H9 (cell line): Measurements from ENCODE around the gene TMEM186. TPM values are rescaled to one million over a fixed set of nuclear protein-coding genes. Genes with fewer than 3 reads are reported as not detected.

Experiments
- DNase-seq: peaks from one replicate; pipeline ENCODE4 v3.0.0-alpha.2; 2017
- H2AFZ ChIP-seq: one replicate; pipeline ENCODE4 v1.6.1; 2013; ENCODE audit warnings: mild to moderate bottlenecking, low read length, control low read depth, moderate library complexity
- H2AK5ac ChIP-seq: 2 replicates; pipeline ENCODE4 v1.6.1; 2013; ENCODE audit warnings: low read length, control low read depth, mixed read lengths; ENCODE audit not compliant: insufficient read length
- H2BK120ac ChIP-seq: one replicate; pipeline ENCODE4 v1.6.1; 2013; ENCODE audit warnings: low read depth, mild to moderate bottlenecking, low read length, control low read depth, inconsistent platforms; ENCODE audit not compliant: poor library complexity, severe bottlenecking
- H2BK12ac ChIP-seq: 2 replicates; pipeline ENCODE4 v1.6.1; 2013; ENCODE audit warnings: low read length, control low read depth, mixed read lengths, low read depth; ENCODE audit not compliant: insufficient read length
- H2BK15ac ChIP-seq: 2 replicates; pipeline ENCODE4 v1.6.1; 2013; ENCODE audit warnings: low read depth, low read length, control low read depth
- H2BK20ac ChIP-seq: one replicate; pipeline ENCODE4 v1.6.1; 2013; ENCODE audit warnings: low read depth, mild to moderate bottlenecking, low read length, control low read depth, inconsistent platforms; ENCODE audit not compliant: poor library complexity, severe bottlenecking
- H2BK5ac ChIP-seq: 2 replicates; pipeline ENCODE4 v1.6.1; 2013; ENCODE audit warnings: low read length, control low read depth, mixed read lengths; ENCODE audit not compliant: insufficient read length
- H3K14ac ChIP-seq: 2 replicates; pipeline ENCODE4 v1.6.1; 2013; ENCODE audit warnings: low read length, control low read depth; ENCODE audit not compliant: insufficient read depth
- H3K18ac ChIP-seq: 2 replicates; pipeline ENCODE4 v1.6.1; 2013; ENCODE audit warnings: low read depth, mild to moderate bottlenecking, mixed read lengths, low read length, control low read depth; ENCODE audit not compliant: insufficient read length
- H3K23ac ChIP-seq: 2 replicates; pipeline ENCODE4 v1.6.1; 2013; ENCODE audit warnings: low read length, control low read depth, mixed read lengths, low read depth; ENCODE audit not compliant: insufficient read length
- H3K23me2 ChIP-seq: 2 replicates; pipeline ENCODE4 v1.6.1; 2013; ENCODE audit warnings: low read depth, mild to moderate bottlenecking, mixed read lengths, low read length, control low read depth; ENCODE audit not compliant: insufficient read length, poor library complexity, severe bottlenecking
- H3K27ac ChIP-seq: 2 replicates; pipeline ENCODE4 v1.5.1; 2013; ENCODE audit warnings: low read length, control low read depth, mixed read lengths, low read depth; ENCODE audit not compliant: insufficient read length
- H3K27me3 ChIP-seq: 2 replicates; pipeline ENCODE4 v1.6.1; 2013; ENCODE audit warnings: low read length, control low read depth, inconsistent platforms; ENCODE audit not compliant: insufficient read depth
- H3K4ac ChIP-seq: 2 replicates; pipeline ENCODE4 v1.6.1; 2013; ENCODE audit warnings: low read depth, mild to moderate bottlenecking, control low read depth, inconsistent platforms, low read length, moderate library complexity
- H3K4me1 ChIP-seq: 2 replicates; pipeline ENCODE4 v1.6.1; 2013; ENCODE audit warnings: low read length, control low read depth, inconsistent platforms; ENCODE audit not compliant: insufficient read depth
- H3K4me2 ChIP-seq: 2 replicates; pipeline ENCODE4 v1.6.1; 2013; ENCODE audit warnings: low read length, control low read depth, mixed read lengths; ENCODE audit not compliant: insufficient read length, insufficient read depth
- H3K56ac ChIP-seq: 2 replicates; pipeline ENCODE4 v1.6.1; 2013; ENCODE audit warnings: low read depth, mild to moderate bottlenecking, mixed read lengths, low read length, control low read depth; ENCODE audit not compliant: insufficient read length
- H3K79me1 ChIP-seq: 2 replicates; pipeline ENCODE4 v1.6.1; 2013; ENCODE audit warnings: low read depth, mild to moderate bottlenecking, moderate library complexity, low read length, control low read depth, inconsistent platforms; ENCODE audit not compliant: insufficient read depth, poor library complexity, severe bottlenecking
- H3K79me2 ChIP-seq: 2 replicates; pipeline ENCODE4 v1.6.1; 2013; ENCODE audit warnings: low read length, control low read depth, inconsistent platforms; ENCODE audit not compliant: insufficient read depth
- H3K9ac ChIP-seq: 2 replicates; pipeline ENCODE4 v1.6.1; 2013; ENCODE audit warnings: low read length, control low read depth, mixed read lengths; ENCODE audit not compliant: insufficient read length; ENCODE audit errors: extremely low read depth
- H3K9me3 ChIP-seq: one replicate; pipeline ENCODE4 v1.6.1; 2013; ENCODE audit warnings: low read depth, low read length, inconsistent platforms; ENCODE audit not compliant: control insufficient read depth
- H3T11ph ChIP-seq: one replicate; pipeline ENCODE4 v1.6.1; 2013; ENCODE audit warnings: mild to moderate bottlenecking, low read length, control low read depth, inconsistent platforms
- H4K20me1 ChIP-seq: one replicate; pipeline ENCODE4 v1.6.1; 2013; ENCODE audit not compliant: control insufficient read depth, insufficient read length, insufficient read depth
- H4K5ac ChIP-seq: 2 replicates; pipeline ENCODE4 v1.6.1; 2013; ENCODE audit warnings: low read depth, mild to moderate bottlenecking, mixed read lengths, low read length, control low read depth; ENCODE audit not compliant: insufficient read length
- H4K8ac ChIP-seq: replicated peaks from 2 replicates; pipeline ENCODE4 v1.6.1; 2013; ENCODE audit warnings: low read length, control low read depth, mixed read lengths, low read depth; ENCODE audit not compliant: insufficient read length
- H4K91ac ChIP-seq: 2 replicates; pipeline ENCODE4 v1.6.1; 2013; ENCODE audit warnings: low read depth, mild to moderate bottlenecking, moderate library complexity, mixed read lengths, low read length, control low read depth; ENCODE audit not compliant: insufficient read length
- H3K27ac Mint-ChIP-seq, 3 experiments: 2 replicates in 2 of 3; 3 replicates in 1 of 3; pipeline ENCODE4 v1.8.0; 2020 to 2021; ENCODE audit warnings: mixed read lengths in 3 of 3, mild to moderate bottlenecking in 1 of 3, moderate library complexity in 1 of 3
- H3K27me3 Mint-ChIP-seq: 2 replicates; pipeline ENCODE4 v1.8.0; 2021; ENCODE audit warnings: low read depth, mild to moderate bottlenecking, moderate library complexity, mixed read lengths
- H3K36me3 Mint-ChIP-seq, 3 experiments: 2 replicates in 2 of 3; 3 replicates in 1 of 3; pipeline ENCODE4 v1.8.0; 2020 to 2021; ENCODE audit warnings: low read depth in 3 of 3, mixed read lengths in 3 of 3; ENCODE audit not compliant: insufficient read depth in 1 of 3
- H3K4me1 Mint-ChIP-seq, 2 experiments: 2 replicates each; pipeline ENCODE4 v1.8.0; 2020; ENCODE audit warnings: mixed read lengths in 2 of 2
- H3K4me3 Mint-ChIP-seq, 2 experiments: 2 replicates in 1 of 2; 3 replicates in 1 of 2; pipeline ENCODE4 v1.8.0; 2020 to 2021; ENCODE audit warnings: mild to moderate bottlenecking in 2 of 2, mixed read lengths in 2 of 2, moderate library complexity in 1 of 2
- H3K9me3 Mint-ChIP-seq, 2 experiments: 2 replicates in 1 of 2; 3 replicates in 1 of 2; pipeline ENCODE4 v1.8.0; 2020; ENCODE audit warnings: mild to moderate bottlenecking in 2 of 2, mixed read lengths in 2 of 2, moderate library complexity in 1 of 2
- WGBS: extraction: QIAGEN DNeasy Blood & Tissue Kit; methylation state at CpG from one replicate; pipeline ENCODE4 v1.1.7; 2013; ENCODE audit warnings: missing lambda C conversion rate, low lambda C conversion rate, mixed read lengths; ENCODE audit not compliant: insufficient read length; ENCODE audit errors: extremely low coverage; 5-methylcytosine and 5-hydroxymethylcytosine counted together
- total RNA-seq: library from RNA; stranded (reverse); gene quantifications from 2 replicates; pipeline ENCODE4 v1.2.1, GENCODE V29; 2021
- TF ChIP-seq, protein P1 (sequence below): fragments of 200-600 bp; sonication (generic); conservative IDR thresholded peaks from 3 replicates; pipeline ENCODE4 v1.8.0; 2021; ENCODE audit warnings: antibody characterized with exemption, mild to moderate bottlenecking

TMEM186 gene
- total RNA-seq, 1 experiment from 2014 or later, result 9.6 TPM

DNA sequence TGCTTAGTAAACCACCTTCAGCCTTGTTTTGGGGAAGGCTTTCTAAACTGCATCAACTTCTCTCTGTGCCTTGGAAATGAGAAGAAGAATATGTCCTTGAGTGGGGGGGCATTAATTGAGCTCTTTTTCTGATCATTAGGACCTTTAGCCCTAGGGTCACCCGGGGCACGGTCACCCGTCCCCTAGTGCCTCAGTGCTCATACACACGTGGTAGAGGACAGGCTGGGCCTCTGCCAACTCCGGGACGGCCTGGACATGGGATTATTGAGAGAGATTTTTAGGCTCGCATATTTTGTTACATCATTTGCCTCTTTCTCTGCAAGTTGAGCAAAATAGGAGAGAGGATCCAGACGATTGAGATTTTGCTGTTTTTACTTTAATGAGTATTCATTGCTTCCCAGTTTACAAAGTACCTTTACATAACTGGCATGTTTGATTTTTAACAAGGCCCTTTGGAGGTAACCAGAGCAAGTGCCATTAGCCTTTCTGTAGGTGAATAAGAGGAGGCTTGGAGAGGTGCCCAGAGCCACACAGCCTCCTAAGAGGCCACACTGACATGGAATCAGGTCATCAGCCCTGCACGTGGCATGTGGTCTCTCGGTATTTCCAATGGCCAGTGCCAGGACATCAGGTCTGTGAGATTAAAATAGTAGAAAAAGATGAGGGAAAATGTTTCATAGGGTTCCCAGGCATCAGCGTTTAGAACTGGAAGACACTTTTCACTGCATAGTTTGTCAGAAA is 11.3 kb upstream of the TMEM186 start:
- no peak for DNase-seq
- Histone ChIP-seq H3K27me3 (no peaks in the 10 kb centered on the region), H4K5ac (no peak overlapping the region), H4K20me1 (no peaks in the 10 kb centered on the region), H3K27ac (no peak overlapping the region), H3K4ac (no peak overlapping the region), H3K18ac (no peak overlapping the region), H3K4me1 (no peaks in the 10 kb centered on the region), H3K4me2 (no peak overlapping the region), H3K79me2 (no peaks in the 10 kb centered on the region), H2BK5ac (no peak overlapping the region), H2BK120ac (no peak overlapping the region), H2AK5ac (no peak overlapping the region), H3K9ac (no peak overlapping the region), H3K56ac (no peak overlapping the region), H3K23ac (no peak overlapping the region), H3K14ac (no peak overlapping the region), H3K9me3 (no peaks in the 10 kb centered on the region), H2BK15ac (no peak overlapping the region), H3T11ph (no peak overlapping the region), H3K23me2 (no peaks in the 10 kb centered on the region), H2AFZ (no peak overlapping the region), H2BK12ac (no peak overlapping the region), H4K8ac (no peak overlapping the region), H2BK20ac (no peak overlapping the region), H4K91ac (no peak overlapping the region), H3K79me1 (no peaks in the 10 kb centered on the region)
- Mint-ChIP-seq H3K36me3 (peaks cover 54 to 95% (median 87%) of the 10 kb centered on the region in 3 experiments; a peak in 6 of 7 replicates), H3K9me3 (no peaks in the 10 kb centered on the region), H3K27ac (no peak overlapping the region), H3K4me1 (no peaks in the 10 kb centered on the region), H3K4me3 (no peak overlapping the region), H3K27me3 (no peaks in the 10 kb centered on the region)
- TF ChIP-seq, protein P1, sequence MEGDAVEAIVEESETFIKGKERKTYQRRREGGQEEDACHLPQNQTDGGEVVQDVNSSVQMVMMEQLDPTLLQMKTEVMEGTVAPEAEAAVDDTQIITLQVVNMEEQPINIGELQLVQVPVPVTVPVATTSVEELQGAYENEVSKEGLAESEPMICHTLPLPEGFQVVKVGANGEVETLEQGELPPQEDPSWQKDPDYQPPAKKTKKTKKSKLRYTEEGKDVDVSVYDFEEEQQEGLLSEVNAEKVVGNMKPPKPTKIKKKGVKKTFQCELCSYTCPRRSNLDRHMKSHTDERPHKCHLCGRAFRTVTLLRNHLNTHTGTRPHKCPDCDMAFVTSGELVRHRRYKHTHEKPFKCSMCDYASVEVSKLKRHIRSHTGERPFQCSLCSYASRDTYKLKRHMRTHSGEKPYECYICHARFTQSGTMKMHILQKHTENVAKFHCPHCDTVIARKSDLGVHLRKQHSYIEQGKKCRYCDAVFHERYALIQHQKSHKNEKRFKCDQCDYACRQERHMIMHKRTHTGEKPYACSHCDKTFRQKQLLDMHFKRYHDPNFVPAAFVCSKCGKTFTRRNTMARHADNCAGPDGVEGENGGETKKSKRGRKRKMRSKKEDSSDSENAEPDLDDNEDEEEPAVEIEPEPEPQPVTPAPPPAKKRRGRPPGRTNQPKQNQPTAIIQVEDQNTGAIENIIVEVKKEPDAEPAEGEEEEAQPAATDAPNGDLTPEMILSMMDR, result no peak
- WGBS, result no CpG with 5 or more reads among the region's 11 CpGs
